Measurements from ENCODE around the gene CXCL16.

- no peak for TF ChIP-seq POLR2A (IDR thresholded peaks at IDR 0.05)
- TF ChIP-seq CTCF (IDR thresholded peaks at IDR 0.05) = no peak
Measured at GRCh38 chr17:4712526-4712925, 27.2 kb downstream of the CXCL16 start.
